SU-DHL-6 (cell line): ENCODE results near the gene SYT5.

Experiments
- CTCF ChIP-seq: fragments of 200-600 bp; sonication (generic); IDR thresholded peaks from one replicate; pipeline ENCODE4 v1.5.1; 2017; ENCODE audit warnings: antibody characterized with exemption, mild to moderate bottlenecking, low read length, moderate library complexity; ENCODE audit not compliant: insufficient read depth, poor library complexity, severe bottlenecking
- EZH2phosphoT487 ChIP-seq: fragments of 200-600 bp; sonication (generic), shearing (Covaris generic); conservative IDR thresholded peaks from 2 replicates; pipeline ENCODE4 v1.6.1; 2018; ENCODE audit warnings: mild to moderate bottlenecking, antibody characterized with exemption, low read length, moderate library complexity, mixed read lengths

- no peak for TF ChIP-seq CTCF
- TF ChIP-seq EZH2phosphoT487, result no peak
Measured at GRCh38 chr19:55145232-55145631, 34.9 kb downstream of the SYT5 start.
